NK-92 (cell line): ENCODE measurements around the gene PLA2G2E.

ENCODE experiments used
- DNase-seq: peaks from one replicate; lab custom pipeline; 2025; ENCODE audit not compliant: unreplicated experiment; lab: John Stamatoyannopoulos, UW

The PLA2G2E gene

DNA sequence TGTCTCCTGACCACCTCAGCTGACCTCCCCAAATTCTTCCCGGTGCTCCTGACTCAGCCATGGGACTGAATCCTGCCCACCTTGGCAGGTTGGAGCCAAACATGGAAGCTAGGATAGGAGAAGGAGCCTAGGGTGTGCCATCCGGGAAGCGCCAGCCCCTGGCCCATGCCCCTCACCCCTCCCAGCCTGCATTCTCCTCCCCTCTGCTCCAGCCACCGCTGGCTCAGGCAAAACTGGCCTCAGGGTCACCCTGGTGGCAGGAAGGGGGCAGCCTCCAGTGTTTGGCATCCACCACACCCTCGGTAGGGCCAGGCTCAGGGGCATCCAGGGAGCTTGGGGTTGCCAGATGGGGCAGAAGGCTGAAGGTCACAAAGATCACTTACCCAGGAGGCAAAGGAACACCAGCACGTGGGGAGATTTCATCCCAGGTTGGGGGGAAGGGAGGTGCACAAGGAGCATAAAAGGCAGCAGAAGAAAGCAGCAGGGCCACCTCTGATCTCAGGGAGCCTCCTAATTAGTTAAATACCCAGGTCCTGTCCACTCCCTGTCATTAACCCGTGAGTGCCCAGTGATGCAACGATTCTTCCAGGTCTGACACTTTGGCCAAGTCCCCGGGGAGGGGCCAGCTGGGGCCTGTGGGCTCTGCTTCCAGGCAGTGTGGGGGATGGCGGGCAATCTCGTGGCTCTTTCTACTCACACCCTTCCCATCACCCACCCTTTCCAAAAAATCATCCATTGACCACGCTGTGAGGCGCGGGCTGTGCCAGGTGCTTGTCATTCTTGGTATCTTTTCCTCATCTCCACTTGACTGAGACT lies at the start of gene PLA2G2E:
TSS of gene PLA2G2E (minus strand) at position 481 of the 816 bp plus-strand sequence. CDS start at position 423, 58 bp downstream.
- no peak for DNase-seq

GRCh38 chr1:19971664-19972063 lies 48.2 kb upstream of the PLA2G2E start:
- no peak for DNase-seq

- DNase-seq, result no peak
These were observed 46.7 kb upstream of the PLA2G2E start for GRCh38 chr1:19969898-19970660.

DNA sequence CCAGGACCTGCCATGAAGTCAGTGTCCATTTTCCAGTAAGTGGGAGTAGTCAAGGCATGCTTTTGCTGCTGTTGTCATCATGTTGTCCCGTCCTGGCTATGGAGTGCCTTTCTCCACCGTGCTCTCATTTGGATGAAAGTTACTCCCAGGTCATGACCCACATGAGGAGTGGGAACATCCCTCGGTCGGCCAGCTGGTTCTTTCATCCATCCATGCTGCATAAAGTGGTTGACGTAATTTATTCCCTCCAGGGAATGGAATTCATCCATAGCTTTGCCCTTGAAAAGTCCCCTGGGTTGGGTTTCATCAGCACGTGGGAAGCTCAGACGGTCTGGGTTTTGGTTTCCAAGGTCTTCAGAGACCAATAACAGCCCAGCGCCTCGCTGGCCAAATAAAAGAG lies 44.4 kb upstream of the PLA2G2E start:
- DNase-seq, result no peak

GRCh38 chr1:19964542-19964941 lies 41.1 kb upstream of the PLA2G2E start:
- DNase-seq, result no peak

DNA sequence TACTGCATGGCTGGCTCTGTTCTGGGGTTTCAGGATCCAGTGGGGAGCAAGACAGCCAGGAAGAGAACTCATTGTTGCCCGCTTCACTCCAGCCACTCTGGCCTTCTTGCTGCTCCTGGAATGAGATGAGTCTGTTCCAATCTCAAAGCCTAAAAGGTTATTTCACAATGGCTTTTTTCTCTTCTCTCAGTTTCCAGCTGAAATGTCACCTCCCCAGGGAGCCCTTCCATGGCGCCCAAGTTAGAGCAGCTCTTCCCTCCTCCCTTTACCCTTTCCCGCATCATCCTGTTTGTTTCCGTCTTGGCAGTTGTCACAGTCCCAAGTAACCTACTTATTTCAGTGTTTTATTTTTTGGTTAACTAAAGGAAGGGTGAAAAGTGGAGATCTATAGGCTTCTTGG lies 40.2 kb upstream of the PLA2G2E start:
- no peak for DNase-seq

- no peak for DNase-seq
These were observed 37.2 kb upstream of the PLA2G2E start for GRCh38 chr1:19960591-19960990.

GRCh38 chr1:19957779-19958178 lies 34.4 kb upstream of the PLA2G2E start:
- no peak for DNase-seq

GRCh38 chr1:19955534-19956170 lies 32.2 kb upstream of the PLA2G2E start:
- no peak for DNase-seq

DNA sequence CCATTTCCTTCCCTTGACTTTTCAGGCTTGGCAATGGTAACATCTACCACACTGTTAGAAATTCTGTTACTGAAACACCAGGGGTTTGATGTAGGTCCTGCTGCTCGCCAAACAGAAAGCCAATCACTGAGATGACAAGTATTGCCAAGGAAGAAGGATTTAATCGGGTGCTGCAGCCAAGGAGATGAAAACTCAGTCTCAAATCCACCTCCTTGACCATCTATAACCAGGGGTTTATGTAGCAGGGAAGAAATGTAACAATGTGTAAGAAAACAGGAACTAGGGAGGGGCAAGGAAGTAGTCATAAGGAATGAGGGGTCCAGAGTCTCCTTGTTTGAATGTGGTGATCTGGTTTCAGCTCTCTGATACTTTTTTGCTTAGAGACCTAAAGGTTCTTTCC lies 30.6 kb upstream of the PLA2G2E start:
- DNase-seq, result no peak

- DNase-seq, result no peak
These were observed 25.6 kb upstream of the PLA2G2E start for GRCh38 chr1:19949016-19949415.

- no peak for DNase-seq
These were observed 23.6 kb upstream of the PLA2G2E start for GRCh38 chr1:19946971-19947370.

DNA sequence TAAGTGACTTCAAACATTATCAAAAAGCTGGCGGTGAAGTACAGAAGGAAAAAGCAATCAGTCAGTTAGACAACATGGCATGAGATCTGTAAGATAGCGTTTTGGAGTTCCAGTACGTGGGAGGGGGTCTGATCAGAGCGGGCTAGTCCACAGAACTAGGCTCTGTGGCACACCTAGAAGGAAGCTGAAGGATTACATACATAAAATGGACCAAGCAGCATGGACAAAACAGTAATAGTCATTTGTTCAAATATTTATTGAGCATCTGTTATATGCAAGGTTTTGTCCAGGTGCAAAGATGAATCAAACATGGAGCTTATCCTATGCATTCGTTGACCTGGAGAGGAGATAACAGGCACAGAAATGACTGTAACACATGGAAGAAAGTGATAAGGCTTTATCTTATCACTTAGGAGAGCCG lies 22.9 kb upstream of the PLA2G2E start:
- no peak for DNase-seq

GRCh38 chr1:19945914-19946313 lies 22.5 kb upstream of the PLA2G2E start:
- DNase-seq, result no peak

DNA sequence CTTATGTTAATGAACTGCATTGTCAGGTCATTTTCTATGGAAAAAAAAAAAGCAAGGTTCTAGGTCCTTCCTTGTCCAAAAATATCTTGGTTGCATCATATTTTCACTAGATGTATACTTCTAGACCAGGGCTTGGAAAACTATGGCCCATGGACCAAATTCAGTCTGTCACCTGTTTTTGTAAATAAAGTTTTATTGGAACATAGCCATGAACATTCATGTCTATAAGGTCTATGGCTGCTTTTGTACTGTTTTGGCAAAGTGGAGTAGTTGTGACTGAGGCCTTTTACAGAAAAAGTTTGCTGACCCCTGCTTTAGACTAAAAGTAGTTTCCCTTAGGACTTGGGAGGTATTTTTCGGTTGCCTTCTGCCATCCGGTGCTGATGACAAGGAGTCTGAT lies 19.2 kb upstream of the PLA2G2E start:
- DNase-seq, result no peak

DNA sequence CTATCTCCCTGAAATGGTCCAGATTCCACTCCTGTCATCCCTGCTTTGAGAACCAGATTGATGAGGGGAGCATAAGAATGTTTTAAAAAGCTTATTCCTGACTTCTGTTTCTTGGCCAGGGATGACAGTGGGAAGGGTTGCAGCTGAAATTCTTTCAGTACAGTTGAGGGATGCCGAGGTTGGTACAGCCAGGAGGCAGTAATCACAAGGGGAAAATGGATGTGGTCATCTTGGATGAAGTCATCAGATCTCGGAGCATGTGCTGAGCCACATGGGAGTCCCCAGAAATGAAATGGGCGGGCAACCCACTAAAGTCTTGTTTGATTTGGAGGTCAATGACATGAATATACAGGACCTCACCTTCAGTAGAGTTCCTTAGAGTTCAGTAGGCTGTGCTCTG lies 18.7 kb upstream of the PLA2G2E start:
- DNase-seq, result no peak

GRCh38 chr1:19941206-19941568 lies 17.8 kb upstream of the PLA2G2E start:
- DNase-seq, result no peak

DNA sequence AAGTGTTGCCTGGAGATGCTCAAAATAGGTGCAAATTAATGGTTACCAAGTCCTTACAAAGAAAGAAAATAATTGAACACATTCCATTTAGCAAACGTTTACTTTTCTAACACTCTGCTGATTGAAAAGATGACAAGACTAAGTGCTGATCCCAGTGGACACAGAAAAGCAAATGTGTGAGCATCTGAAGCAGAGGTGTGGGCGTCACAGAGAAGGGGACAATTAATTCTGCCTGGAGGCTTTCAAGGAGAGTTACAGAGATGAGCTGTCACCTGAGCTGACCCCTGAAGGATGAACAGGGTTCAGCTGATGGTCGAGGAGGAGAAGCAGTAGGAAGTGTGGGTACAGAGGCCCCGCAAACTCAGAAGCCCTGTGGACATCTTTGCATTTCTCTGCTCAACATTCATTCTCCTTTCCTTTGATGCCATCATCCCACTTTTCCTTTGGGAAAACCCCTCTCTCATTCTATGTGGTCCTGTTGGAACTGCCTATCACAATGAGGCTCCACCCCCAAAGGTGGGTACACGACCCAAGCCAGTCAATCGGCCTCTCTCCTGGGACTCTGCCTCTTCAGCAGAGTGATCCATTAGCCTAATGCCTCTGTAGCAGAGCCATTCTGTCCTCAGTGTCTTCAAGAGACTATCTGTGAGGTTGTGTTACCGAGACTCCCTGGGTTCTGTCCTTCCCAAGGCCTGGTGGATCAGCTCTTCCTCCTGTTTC lies 17.2 kb upstream of the PLA2G2E start:
- DNase-seq, result no peak

- DNase-seq, result no peak
These were observed 15.1 kb upstream of the PLA2G2E start for GRCh38 chr1:19938472-19938871.

GRCh38 chr1:19936061-19936750 lies 12.8 kb upstream of the PLA2G2E start:
- no peak for DNase-seq

DNA sequence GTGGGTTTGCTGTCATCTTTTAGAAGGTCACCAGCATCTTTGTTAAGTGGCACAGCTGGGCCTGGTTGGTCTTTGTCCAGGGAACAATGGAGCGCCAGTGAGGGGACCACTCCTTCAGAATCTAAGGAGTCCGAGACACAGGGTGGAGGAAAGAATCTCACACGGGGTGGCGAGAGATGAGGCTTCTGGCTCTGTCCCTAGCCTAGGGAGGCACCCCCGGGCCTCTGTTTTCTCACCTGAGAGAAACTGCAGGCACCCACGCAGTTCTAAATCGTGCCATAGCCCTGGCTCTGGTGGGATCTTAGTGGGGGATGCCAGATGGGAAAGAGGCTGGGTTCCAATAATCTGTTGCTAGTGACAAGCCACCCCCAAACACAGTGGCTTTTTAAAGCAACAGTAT lies 10.9 kb upstream of the PLA2G2E start:
- no peak for DNase-seq
